GM19438 (cell line): ENCODE measurements around the gene CLSTN1.
"Not testable (repeated sequence)": the region's sequence is repeated elsewhere in the genome, so short reads cannot be mapped to it uniquely, and the experiment has no call there.

ENCODE experiments used
- ATAC-seq: cut with Tn5 transposase; IDR thresholded peaks from one replicate; pipeline ENCODE4 v1.9.1; 2021; ENCODE audit warnings: low read depth; ENCODE audit not compliant: unreplicated experiment

Gene CLSTN1

GRCh38 chr1:9768983-9769382 is 54.8 kb downstream of the CLSTN1 start:
- no peak for ATAC-seq

- no peak for ATAC-seq
Measured at GRCh38 chr1:9767964-9768668, 55.6 kb downstream of the CLSTN1 start.

- no peak for ATAC-seq
Measured at GRCh38 chr1:9766759-9767442, 56.9 kb downstream of the CLSTN1 start.

GRCh38 chr1:9764550-9764949 is 59.2 kb downstream of the CLSTN1 start:
- ATAC-seq = no peak

- ATAC-seq = no peak
Measured at GRCh38 chr1:9763914-9764313, 59.9 kb downstream of the CLSTN1 start.

GRCh38 chr1:9762446-9762845 is 61.3 kb downstream of the CLSTN1 start:
- not testable (repeated sequence) for ATAC-seq

GRCh38 chr1:9761855-9762254 is 61.9 kb downstream of the CLSTN1 start:
- ATAC-seq = no peak

- ATAC-seq = no peak
Measured at GRCh38 chr1:9760824-9761223, 62.9 kb downstream of the CLSTN1 start.

- ATAC-seq = no peak
Measured at GRCh38 chr1:9759939-9760338, 63.8 kb downstream of the CLSTN1 start.

GRCh38 chr1:9758559-9759121 is 65.1 kb downstream of the CLSTN1 start:
- no peak for ATAC-seq

GRCh38 chr1:9755441-9755995 is 68.2 kb downstream of the CLSTN1 start:
- no peak for ATAC-seq

- no peak for ATAC-seq
Measured at GRCh38 chr1:9753121-9753531, 70.6 kb downstream of the CLSTN1 start.

- ATAC-seq = no peak
Measured at GRCh38 chr1:9751971-9752370, 71.8 kb downstream of the CLSTN1 start.

GRCh38 chr1:9749361-9749760 is 74.4 kb downstream of the CLSTN1 start:
- no peak for ATAC-seq

- ATAC-seq = not testable (repeated sequence)
Measured at GRCh38 chr1:9748391-9748790, 75.4 kb downstream of the CLSTN1 start.

GRCh38 chr1:9746651-9747050 is 77.1 kb downstream of the CLSTN1 start:
- ATAC-seq = no peak

GRCh38 chr1:9746211-9746610 is 77.6 kb downstream of the CLSTN1 start:
- no peak for ATAC-seq

GRCh38 chr1:9744106-9744799 is 79.5 kb downstream of the CLSTN1 start:
- ATAC-seq = no peak

GRCh38 chr1:9737671-9738070 is 86.1 kb downstream of the CLSTN1 start:
- no peak for ATAC-seq

- no peak for ATAC-seq
Measured at GRCh38 chr1:9737057-9737456, 86.7 kb downstream of the CLSTN1 start.

GRCh38 chr1:9736241-9736640 is 87.5 kb downstream of the CLSTN1 start:
- ATAC-seq = no peak
